Sigmoid colon (tissue), 4 donors: Measurements from ENCODE around the gene MLPH.

Experiments used
- CTCF ChIP-seq, 4 experiments: fragments of 450-650 bp in 3 of 4; fragments of 200-600 bp in 1 of 4; IDR thresholded peaks; one replicate each; pipeline ENCODE4 v1.5.1; 2016 to 2019; ENCODE audit warnings: antibody characterized with exemption in 4 of 4, mild to moderate bottlenecking in 3 of 4, moderate library complexity in 2 of 4
- EP300 ChIP-seq, 4 donors: sonication (generic); formaldehyde crosslinking; IDR thresholded peaks; one replicate each; pipeline ENCODE4 v1.6.1; 2017; ENCODE audit warnings: antibody characterized with exemption in 4 of 4
- POLR2A ChIP-seq, 2 donors: fragments of 450-650 bp; IDR thresholded peaks; one replicate each; pipeline ENCODE4 v1.6.1; 2016; ENCODE audit warnings: antibody characterized with exemption in 2 of 2, mild to moderate bottlenecking in 2 of 2, moderate library complexity in 2 of 2

- TF ChIP-seq EP300 (IDR thresholded peaks at IDR 0.05), result no peak
- TF ChIP-seq POLR2A (IDR thresholded peaks at IDR 0.05), result no peak
- TF ChIP-seq CTCF (IDR thresholded peaks at IDR 0.05), result no peak
Measured at GRCh38 chr2:237556773-237557632, 70.0 kb downstream of the MLPH start.
